ENCODE results near the gene ADARB1.

Gene ADARB1

GRCh38 chr21:45089964-45090363 lies 15.6 kb downstream of the ADARB1 start:
- DNase-seq (ENCODE audit: low read depth) = no peak
- no peak overlapping the region for H3K4me3 ChIP-seq (replicated peaks; ENCODE audit: low read depth, low read length)
- TF ChIP-seq CTCF (IDR thresholded peaks at IDR 0.05; ENCODE audit: low read length, missing control alignments) = no peak

GRCh38 chr21:45090966-45091365 lies 16.6 kb downstream of the ADARB1 start:
- no peak for DNase-seq (ENCODE audit: low read depth)
- H3K4me3 ChIP-seq (replicated peaks; ENCODE audit: low read depth, low read length) = no peak overlapping the region
- no peak for TF ChIP-seq CTCF (IDR thresholded peaks at IDR 0.05; ENCODE audit: low read length, missing control alignments)

- TF ChIP-seq CTCF (IDR thresholded peaks at IDR 0.05; ENCODE audit: low read length, missing control alignments) = no peak
- DNase-seq (ENCODE audit: low read depth) = no peak
- no peak overlapping the region for H3K4me3 ChIP-seq (replicated peaks; ENCODE audit: low read depth, low read length)
Measured at GRCh38 chr21:45091550-45092322, 17.4 kb downstream of the ADARB1 start.

GRCh38 chr21:45093035-45093532 lies 18.7 kb downstream of the ADARB1 start:
- DNase-seq (ENCODE audit: low read depth) = no peak

GRCh38 chr21:45094412-45094811 lies 20.0 kb downstream of the ADARB1 start:
- no peak for DNase-seq (ENCODE audit: low read depth)
- H3K4me3 ChIP-seq (replicated peaks; ENCODE audit: low read depth, low read length) = no peak overlapping the region
- TF ChIP-seq CTCF (IDR thresholded peaks at IDR 0.05; ENCODE audit: low read length, missing control alignments) = no peak

More at GRCh38 chr21:45093035-45093532, 18.7 kb downstream of the ADARB1 start:
- TF ChIP-seq CTCF (IDR thresholded peaks at IDR 0.05; ENCODE audit: low read length, missing control alignments) = no peak
- no peak overlapping the region for H3K4me3 ChIP-seq (replicated peaks; ENCODE audit: low read depth, low read length)

GRCh38 chr21:45095505-45095904 lies 21.1 kb downstream of the ADARB1 start:
- DNase-seq (ENCODE audit: low read depth) = no peak
- no peak for TF ChIP-seq CTCF (IDR thresholded peaks at IDR 0.05; ENCODE audit: low read length, missing control alignments)
- H3K4me3 ChIP-seq (replicated peaks; ENCODE audit: low read depth, low read length) = no peak overlapping the region

- no peak for DNase-seq (ENCODE audit: low read depth)
- H3K4me3 ChIP-seq (replicated peaks; ENCODE audit: low read depth, low read length) = no peak overlapping the region
- TF ChIP-seq CTCF (IDR thresholded peaks at IDR 0.05; ENCODE audit: low read length, missing control alignments) = no peak
Measured at GRCh38 chr21:45096217-45096616, 21.8 kb downstream of the ADARB1 start.
